NCI-H82 (cell line): Measurements from ENCODE around the gene MUC5B.
A peak's percentile ranks its signal among the peaks of the same experiment; 100 is the strongest.

ENCODE experiments used
- DNase-seq: peaks from one replicate; lab custom pipeline; 2025; lab: John Stamatoyannopoulos, UW

Gene MUC5B

DNA sequence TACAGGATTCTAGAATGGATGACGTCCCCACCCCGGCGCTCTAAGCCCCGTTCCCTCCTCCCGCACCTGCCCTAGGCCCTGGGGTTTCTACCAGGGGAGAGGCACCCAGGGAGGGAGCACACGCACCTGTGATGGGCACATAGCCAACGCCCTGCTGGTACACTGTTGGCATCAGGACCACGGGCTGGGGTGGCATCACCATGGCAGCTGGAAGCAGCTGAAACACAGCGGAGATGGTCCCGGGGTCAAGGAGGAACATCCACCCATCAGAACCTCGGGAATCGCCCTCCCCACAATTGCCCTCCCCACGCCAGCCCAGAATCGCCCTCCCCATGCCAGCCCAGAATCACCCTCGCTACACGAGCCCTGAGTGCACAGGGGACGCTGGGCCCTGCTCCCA, 63.0 kb downstream of the MUC5B start:
- no peak for DNase-seq

- DNase-seq, result no peak
These were observed 65.1 kb downstream of the MUC5B start for GRCh38 chr11:1287928-1288327.

DNA sequence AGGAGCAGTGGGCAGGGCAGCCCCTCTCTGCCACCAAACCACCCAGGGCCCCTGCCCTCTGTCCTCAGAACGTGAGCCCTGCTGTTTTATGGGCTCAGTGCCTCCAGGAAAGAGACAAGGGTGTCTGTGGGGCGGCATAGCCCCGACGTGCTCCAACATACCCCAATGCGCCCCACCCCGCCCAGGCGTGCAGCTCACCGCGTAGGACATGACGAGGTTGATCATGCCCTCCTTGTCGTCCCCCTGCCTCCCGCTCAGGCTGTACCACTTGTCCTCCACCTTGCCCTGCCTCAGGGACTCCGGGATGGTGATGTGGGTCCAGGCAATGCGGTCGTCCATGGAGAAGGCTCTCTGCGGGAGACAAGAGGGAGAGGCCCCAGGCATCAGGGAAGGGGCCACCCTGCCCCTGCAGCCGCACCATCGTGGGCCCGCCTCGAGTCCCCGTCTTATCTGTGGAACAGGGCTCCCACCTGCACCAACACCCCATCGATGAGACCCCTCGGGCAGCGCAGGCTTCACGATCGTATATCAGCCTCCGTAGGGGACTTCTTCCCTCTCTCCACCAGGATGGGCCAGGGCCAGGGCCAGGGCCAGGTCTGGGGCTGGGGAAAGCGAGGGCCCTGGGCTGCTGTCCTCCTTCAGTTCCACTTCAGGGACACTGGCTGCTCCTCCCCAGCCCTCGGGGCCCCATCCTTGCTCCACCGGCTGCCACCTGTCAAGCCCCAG, 65.7 kb downstream of the MUC5B start:
- DNase-seq, result no peak

GRCh38 chr11:1289211-1289935, 66.5 kb downstream of the MUC5B start:
- no peak for DNase-seq

DNA sequence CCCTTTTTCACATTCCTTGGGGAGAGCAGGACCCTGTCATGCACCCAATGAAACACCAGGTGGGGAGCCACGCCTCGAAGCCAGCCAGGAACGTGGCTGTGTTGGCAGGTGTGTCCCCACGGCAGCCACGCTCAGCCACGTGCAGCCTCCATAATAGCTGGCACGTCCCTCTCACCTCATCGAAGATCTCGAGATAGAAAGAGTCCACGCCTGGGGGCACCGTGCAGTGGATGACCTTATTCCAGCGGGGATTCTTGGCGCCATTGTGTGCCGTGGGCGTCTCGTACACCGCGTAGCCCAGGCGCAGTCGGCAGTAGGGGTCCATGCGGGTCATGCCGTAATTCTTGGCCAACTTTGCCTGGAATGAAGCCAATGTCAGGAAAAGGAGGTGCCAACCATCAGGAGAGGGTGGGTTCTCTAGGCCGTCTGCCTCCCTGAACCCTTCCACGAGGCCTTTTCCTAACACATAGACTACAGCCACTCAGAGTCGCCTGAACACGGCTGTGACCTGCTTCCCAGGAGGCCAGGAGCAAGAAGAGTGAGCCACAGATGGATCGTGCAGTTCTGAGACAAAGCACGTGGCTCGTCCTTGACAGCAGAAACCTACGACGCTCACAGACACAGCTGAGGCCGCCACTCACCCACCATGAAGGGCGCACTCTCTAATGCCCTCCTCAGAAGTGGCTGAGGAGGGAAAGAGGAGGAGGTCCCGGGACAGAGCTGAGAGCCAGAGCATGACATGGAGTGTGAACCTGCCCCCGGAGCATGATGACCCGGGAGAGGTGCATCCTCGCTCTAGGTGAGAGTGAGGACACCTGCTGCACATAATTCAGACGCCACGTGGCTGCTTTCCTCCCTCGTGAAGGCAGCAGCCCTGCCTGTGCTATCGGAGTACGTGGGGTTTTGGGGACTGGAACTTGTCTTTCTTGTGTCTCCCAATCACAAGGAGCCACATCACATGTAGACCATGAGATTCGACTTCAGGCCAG, 67.5 kb downstream of the MUC5B start:
- no peak for DNase-seq

DNA sequence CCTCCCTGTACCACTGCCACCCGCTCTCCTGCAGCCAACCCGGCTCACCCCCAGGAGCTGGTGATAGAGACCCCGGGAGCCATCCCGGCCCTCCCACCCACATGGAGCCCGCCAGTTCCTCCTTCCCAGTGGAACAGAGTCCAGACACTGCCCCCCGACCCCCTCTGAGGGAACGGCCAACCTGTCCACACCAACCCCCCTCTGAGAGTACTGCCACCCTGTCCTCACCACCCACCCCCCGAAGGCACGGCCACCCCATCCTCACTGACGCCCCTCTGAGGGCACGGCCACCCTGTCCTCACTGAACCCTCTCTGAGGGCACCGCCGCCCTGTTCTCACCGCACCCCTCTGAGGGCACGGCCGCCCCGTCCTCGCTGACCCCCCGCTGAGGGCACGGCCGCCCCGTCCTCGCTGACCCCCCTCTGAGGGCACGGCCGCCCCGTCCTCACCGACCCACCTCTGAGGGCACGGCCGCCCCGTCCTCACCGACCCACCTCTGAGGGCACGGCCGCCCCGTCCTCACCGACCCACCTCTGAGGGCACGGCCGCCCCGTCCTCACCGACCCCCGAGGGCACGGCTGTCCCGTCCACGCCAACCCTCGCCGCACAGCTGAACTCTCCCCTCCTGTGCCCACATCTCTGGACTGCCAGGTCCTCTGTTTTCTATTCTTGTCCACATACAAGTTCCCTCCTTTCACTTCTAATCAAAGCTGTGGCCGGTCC, 68.6 kb downstream of the MUC5B start:
- DNase-seq, result no peak

- DNase-seq, result no peak
These were observed 69.3 kb downstream of the MUC5B start for GRCh38 chr11:1292018-1292643.

GRCh38 chr11:1292644-1293618, 70.1 kb downstream of the MUC5B start:
- DNase-seq, result no peak

DNA sequence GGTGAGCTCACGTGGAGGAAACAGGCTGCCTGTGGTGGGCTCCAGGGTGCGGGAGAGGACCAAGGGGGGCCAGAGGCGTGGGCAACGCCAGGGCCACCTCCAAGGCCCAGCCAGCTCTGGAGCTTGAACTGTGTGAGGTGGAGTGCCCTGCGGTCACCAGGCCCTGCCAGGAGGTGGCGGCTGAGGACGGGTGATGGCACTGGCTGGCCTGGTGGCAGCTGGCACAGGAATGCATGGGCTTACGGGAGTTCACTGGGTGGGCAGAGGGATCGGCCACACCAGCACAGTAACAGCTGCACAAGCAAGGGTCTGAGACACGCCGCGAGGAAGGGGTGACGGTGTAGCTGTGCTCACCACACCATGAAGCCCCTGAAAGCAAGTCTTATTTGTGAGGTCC, 70.8 kb downstream of the MUC5B start:
- peak; percentile 1 for DNase-seq

GRCh38 chr11:1295086-1295485, 72.2 kb downstream of the MUC5B start:
- no peak for DNase-seq

DNA sequence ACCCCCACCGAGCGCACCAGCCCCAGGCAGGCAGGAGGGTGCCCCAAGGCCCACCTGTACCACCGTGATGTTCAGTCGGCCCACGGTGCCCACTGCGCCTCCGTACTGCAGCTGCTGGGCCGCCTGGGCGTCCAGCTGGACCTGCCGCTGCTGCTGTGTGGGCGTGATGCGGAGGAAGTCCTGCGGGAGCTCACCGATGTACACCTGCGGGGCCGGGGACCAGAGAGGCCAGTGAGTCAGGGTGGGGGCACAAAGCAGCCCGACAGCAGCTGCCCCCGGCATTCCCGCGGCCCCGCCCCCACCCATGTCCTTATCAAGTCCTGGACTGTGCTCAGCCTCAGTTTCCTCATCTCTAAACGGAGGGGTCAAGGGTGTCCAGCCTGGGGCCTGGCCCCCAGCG, 72.7 kb downstream of the MUC5B start:
- no peak for DNase-seq

DNA sequence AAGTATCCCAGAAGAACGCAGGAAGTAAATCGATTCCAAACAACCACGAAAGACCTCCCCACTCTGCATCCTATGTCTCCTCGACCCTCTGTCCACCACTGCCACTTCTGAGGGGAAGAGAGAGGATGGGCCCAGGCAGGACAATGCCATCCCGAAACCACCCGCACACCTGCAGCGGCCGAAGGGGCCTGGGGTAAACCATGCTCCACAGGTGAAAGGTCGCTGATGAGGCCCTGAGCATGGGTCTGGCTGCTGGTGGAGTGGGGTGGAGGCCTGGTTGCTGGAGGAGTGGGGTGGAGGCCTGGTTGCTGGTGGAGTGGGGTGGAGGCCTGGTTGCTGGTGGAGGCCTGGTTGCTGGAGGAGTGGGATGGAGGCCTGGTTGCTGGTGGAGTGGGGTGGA, 73.4 kb downstream of the MUC5B start:
- DNase-seq, result no peak

GRCh38 chr11:1297011-1297575, 74.2 kb downstream of the MUC5B start:
- no peak for DNase-seq

DNA sequence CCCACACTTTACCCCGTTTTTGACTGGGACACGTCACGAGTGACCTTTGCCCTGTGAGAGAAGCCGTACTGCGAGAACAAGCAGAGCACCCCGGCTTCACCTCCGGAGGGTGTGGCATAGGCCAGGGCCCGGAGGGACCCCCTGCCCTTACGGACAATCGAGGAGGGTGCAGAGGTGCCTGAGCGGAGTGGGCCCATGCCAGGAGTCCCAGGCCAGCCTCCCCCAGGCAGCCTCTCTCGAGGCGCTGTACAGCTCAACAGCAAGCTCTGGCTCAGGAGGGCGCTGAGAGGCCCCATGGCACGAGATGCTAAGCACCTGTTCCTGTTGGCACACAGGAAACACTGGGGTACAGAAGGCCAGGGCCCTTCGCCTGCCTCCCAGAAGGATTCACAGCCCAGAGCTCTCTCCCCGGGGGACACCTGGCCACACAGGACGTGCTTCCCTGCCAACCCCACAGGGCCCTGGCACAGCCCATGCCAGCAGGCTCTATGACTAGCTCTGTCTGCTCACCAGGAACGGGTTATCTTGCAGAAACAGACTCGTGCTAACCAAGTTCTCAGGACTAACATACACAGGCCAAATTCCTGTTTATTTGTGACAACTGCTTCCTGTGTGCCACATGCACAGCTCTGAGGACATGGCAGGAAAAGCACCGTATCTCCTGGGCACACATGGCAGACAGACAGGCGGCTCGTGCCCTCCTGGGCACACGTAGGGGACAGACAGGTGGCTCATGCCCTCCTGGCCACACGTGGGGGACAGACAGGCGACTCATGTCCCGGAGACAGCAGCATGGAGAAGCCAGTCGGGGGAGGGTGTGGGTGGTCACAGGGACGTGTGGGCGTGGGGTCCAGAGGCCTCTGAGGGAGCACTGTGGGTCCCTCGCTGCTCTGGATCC, 75.0 kb downstream of the MUC5B start:
- no peak for DNase-seq

DNA sequence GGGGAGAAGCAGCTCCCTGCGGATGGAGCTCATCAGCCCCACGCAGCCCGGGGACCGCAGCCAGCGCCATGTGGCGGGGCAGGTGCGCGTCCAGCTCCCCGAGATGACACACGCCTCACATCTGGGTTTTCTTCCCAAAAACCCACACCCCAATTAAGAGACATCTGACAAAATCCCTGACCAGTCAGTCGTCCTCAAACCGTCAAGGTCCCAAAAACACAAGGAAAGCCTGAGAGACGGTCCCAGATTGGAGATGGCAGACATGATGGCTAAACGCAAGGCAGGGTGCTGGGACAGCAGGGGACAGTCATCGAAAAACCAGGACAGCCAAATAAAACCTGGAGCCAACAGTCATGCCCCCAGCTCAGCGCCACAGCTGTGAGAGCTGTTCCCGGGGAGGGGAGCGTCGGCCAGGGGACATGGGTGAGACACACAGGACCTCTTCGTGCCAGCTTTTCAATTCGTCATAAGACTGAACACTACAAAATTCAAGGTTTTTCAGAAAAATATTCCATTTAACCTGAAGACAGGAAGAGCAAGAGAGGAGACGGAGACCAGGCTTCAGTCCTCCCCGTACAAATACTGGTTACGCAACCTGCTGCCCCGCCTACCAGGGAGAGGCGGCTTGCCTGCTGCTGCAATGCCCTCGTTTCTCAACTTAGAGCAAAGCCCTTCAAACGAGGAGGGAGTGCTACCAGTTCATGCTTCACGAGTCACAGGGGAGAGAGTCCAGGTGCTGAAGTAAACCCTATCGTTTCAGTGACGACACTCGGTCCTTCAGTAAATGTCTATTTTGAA, 76.0 kb downstream of the MUC5B start:
- DNase-seq, result no peak

GRCh38 chr11:1299621-1300020, 76.8 kb downstream of the MUC5B start:
- no peak for DNase-seq

- DNase-seq, result no peak
These were observed 77.3 kb downstream of the MUC5B start for GRCh38 chr11:1300121-1300520.
